ENCODE measurements around the gene COL20A1. TPM values are rescaled to one million over a fixed set of nuclear protein-coding genes. Genes with fewer than 3 reads are reported as not detected.

COL20A1 gene
- total RNA-seq, 2 donors from 2014 or later = 0.50 to 0.58 TPM

GRCh38 chr20:63348828-63349515 is 56.0 kb downstream of the COL20A1 start:
- H3K27ac Mint-ChIP-seq = no peak overlapping the region
- no peaks in the 10 kb centered on the region for H3K27me3 Mint-ChIP-seq (ENCODE audit: low read depth)
- no peak for ATAC-seq (replicated peaks in 1 of 2)
- no peaks in the 10 kb centered on the region for H3K4me1 Mint-ChIP-seq (ENCODE audit: low read depth)
- H3K4me3 Mint-ChIP-seq = no peak overlapping the region
- H3K9me3 Mint-ChIP-seq = peaks cover 2 to 6% of the 10 kb centered on the region in 2 donors
- DNase-seq = no peak
- peaks cover 0 to 3% of the 10 kb centered on the region in 2 donors for H3K36me3 Mint-ChIP-seq (ENCODE audit: insufficient read depth in 2 of 2)

GRCh38 chr20:63349516-63349895 is 56.5 kb downstream of the COL20A1 start:
- ATAC-seq (replicated peaks in 1 of 2) = no peak
- no peaks in the 10 kb centered on the region for H3K4me1 Mint-ChIP-seq (ENCODE audit: low read depth)
- DNase-seq = no peak
- peaks cover 2 to 6% of the 10 kb centered on the region in 2 donors for H3K9me3 Mint-ChIP-seq
- H3K4me3 Mint-ChIP-seq = no peak overlapping the region
- H3K27me3 Mint-ChIP-seq (ENCODE audit: low read depth) = no peaks in the 10 kb centered on the region
- H3K36me3 Mint-ChIP-seq (ENCODE audit: insufficient read depth in 2 of 2) = peaks cover 0 to 3% of the 10 kb centered on the region in 2 donors
- H3K27ac Mint-ChIP-seq = no peak overlapping the region

- Mint-ChIP-seq H3K9me3 (peaks cover 2 to 6% of the 10 kb centered on the region in 2 donors), H3K27ac (no peak overlapping the region), H3K36me3 (ENCODE audit: insufficient read depth in 2 of 2) (peaks cover 0 to 3% of the 10 kb centered on the region in 2 donors), H3K4me3 (no peak overlapping the region), H3K27me3 (ENCODE audit: low read depth) (no peaks in the 10 kb centered on the region), H3K4me1 (ENCODE audit: low read depth) (no peaks in the 10 kb centered on the region)
- ATAC-seq (replicated peaks in 1 of 2) (no peak), DNase-seq (no peak)
Observed at GRCh38 chr20:63350196-63350595, 57.2 kb downstream of the COL20A1 start.

- Mint-ChIP-seq H3K36me3 (ENCODE audit: insufficient read depth in 2 of 2) (peaks cover 0 to 3% of the 10 kb centered on the region in 2 donors), H3K4me3 (no peak overlapping the region), H3K27ac (no peak overlapping the region), H3K9me3 (peaks cover 2 to 6% of the 10 kb centered on the region in 2 donors), H3K27me3 (ENCODE audit: low read depth) (no peaks in the 10 kb centered on the region), H3K4me1 (ENCODE audit: low read depth) (no peaks in the 10 kb centered on the region)
- DNase-seq (no peak), ATAC-seq (replicated peaks in 1 of 2) (no peak)
Observed at GRCh38 chr20:63350597-63351325, 57.8 kb downstream of the COL20A1 start.

- Mint-ChIP-seq H3K4me1 (ENCODE audit: low read depth) (no peaks in the 10 kb centered on the region), H3K36me3 (ENCODE audit: insufficient read depth in 2 of 2) (peaks cover 0 to 3% of the 10 kb centered on the region in 2 donors), H3K27me3 (ENCODE audit: low read depth) (no peaks in the 10 kb centered on the region), H3K27ac (no peak overlapping the region), H3K9me3 (peaks cover 2 to 6% of the 10 kb centered on the region in 2 donors), H3K4me3 (no peak overlapping the region)
- ATAC-seq (replicated peaks in 1 of 2) (no peak), DNase-seq (no peak)
Observed at GRCh38 chr20:63351326-63351700, 58.3 kb downstream of the COL20A1 start.

GRCh38 chr20:63351811-63352591 is 59.0 kb downstream of the COL20A1 start:
- no peak for DNase-seq
- no peak for ATAC-seq (replicated peaks in 1 of 2)
- Mint-ChIP-seq H3K4me3 (no peak overlapping the region), H3K27ac (no peak overlapping the region), H3K4me1 (ENCODE audit: low read depth) (no peaks in the 10 kb centered on the region), H3K36me3 (ENCODE audit: insufficient read depth in 2 of 2) (peaks cover 0 to 3% of the 10 kb centered on the region in 2 donors), H3K27me3 (ENCODE audit: low read depth) (no peaks in the 10 kb centered on the region), H3K9me3 (peaks cover 2 to 6% of the 10 kb centered on the region in 2 donors)

GRCh38 chr20:63352811-63353221 is 59.8 kb downstream of the COL20A1 start:
- DNase-seq = no peak
- Mint-ChIP-seq H3K27ac (no peak overlapping the region), H3K4me1 (ENCODE audit: low read depth) (no peaks in the 10 kb centered on the region), H3K27me3 (ENCODE audit: low read depth) (no peaks in the 10 kb centered on the region), H3K9me3 (peaks cover 2 to 6% of the 10 kb centered on the region in 2 donors), H3K36me3 (ENCODE audit: insufficient read depth in 2 of 2) (peaks cover 0 to 3% of the 10 kb centered on the region in 2 donors), H3K4me3 (no peak overlapping the region)
- no peak for ATAC-seq (replicated peaks in 1 of 2)

GRCh38 chr20:63354636-63355350 is 61.8 kb downstream of the COL20A1 start:
- DNase-seq (no peak), ATAC-seq (replicated peaks in 1 of 2) (no peak)
- Mint-ChIP-seq H3K4me3 (no peak overlapping the region), H3K36me3 (ENCODE audit: insufficient read depth in 2 of 2) (peaks cover 0 to 3% of the 10 kb centered on the region in 2 donors), H3K27ac (no peak overlapping the region), H3K4me1 (ENCODE audit: low read depth) (no peaks in the 10 kb centered on the region), H3K27me3 (ENCODE audit: low read depth) (no peaks in the 10 kb centered on the region), H3K9me3 (peaks cover 2 to 6% of the 10 kb centered on the region in 2 donors)

GRCh38 chr20:63355781-63356295 is 62.9 kb downstream of the COL20A1 start:
- Mint-ChIP-seq H3K27ac (no peak overlapping the region), H3K36me3 (ENCODE audit: insufficient read depth in 2 of 2) (no peaks in the 10 kb centered on the region), H3K4me3 (no peak overlapping the region), H3K9me3 (peaks cover 0 to 3% of the 10 kb centered on the region in 2 donors), H3K27me3 (ENCODE audit: low read depth) (no peaks in the 10 kb centered on the region), H3K4me1 (ENCODE audit: low read depth) (no peaks in the 10 kb centered on the region)
- DNase-seq (no peak), ATAC-seq (replicated peaks in 1 of 2) (no peak)

- Mint-ChIP-seq H3K9me3 (no peaks in the 10 kb centered on the region), H3K4me3 (no peak overlapping the region), H3K4me1 (ENCODE audit: low read depth) (no peaks in the 10 kb centered on the region), H3K36me3 (ENCODE audit: insufficient read depth in 2 of 2) (no peaks in the 10 kb centered on the region), H3K27ac (no peak overlapping the region), H3K27me3 (ENCODE audit: low read depth) (no peaks in the 10 kb centered on the region)
- ATAC-seq (replicated peaks in 1 of 2) (no peak), DNase-seq (no peak)
Observed at GRCh38 chr20:63356511-63356910, 63.5 kb downstream of the COL20A1 start.

GRCh38 chr20:63356931-63357879 is 64.2 kb downstream of the COL20A1 start:
- H3K4me1 Mint-ChIP-seq (ENCODE audit: low read depth) = peaks cover under 1% of the 10 kb centered on the region
- ATAC-seq (replicated peaks in 1 of 2) (no peak), DNase-seq (no peak)
- no peak overlapping the region for H3K4me3 Mint-ChIP-seq
- no peak overlapping the region for H3K27ac Mint-ChIP-seq
- no peaks in the 10 kb centered on the region for H3K36me3 Mint-ChIP-seq (ENCODE audit: insufficient read depth in 2 of 2)
- peaks cover 2% of the 10 kb centered on the region for H3K27me3 Mint-ChIP-seq (ENCODE audit: low read depth)
- no peaks in the 10 kb centered on the region for H3K9me3 Mint-ChIP-seq
